H1 (cell line): ENCODE results near the gene OBSL1. TPM values are rescaled to one million over a fixed set of nuclear protein-coding genes. Genes with fewer than 3 reads are reported as not detected.

Experiments
- CTCF ChIA-PET: fragments of 300-600 bp; sonication (Branson Sonifier 250); formaldehyde crosslinking; loops from one replicate; lab custom pipeline; 2021; ENCODE audit not compliant: partially characterized antibody; lab: Charles Lee
- POLR2A ChIA-PET: fragments of 300-600 bp; sonication (Branson Sonifier 250); formaldehyde crosslinking; loops from one replicate; lab custom pipeline; 2021; ENCODE audit warnings: inconsistent platforms; ENCODE audit not compliant: partially characterized antibody; lab: Charles Lee
- DNase-seq, 2 experiments: peaks; one replicate each; pipeline versions ENCODE4 v3.0.0 to v3.0.0-alpha.2; 2010 to 2022; ENCODE audit warnings: low spot score in 2 of 2, low read depth in 1 of 2, mixed read lengths in 1 of 2
- FAIRE-seq: peaks from 2 replicates; lab custom pipeline; 2011; peaks lifted over from hg19 to GRCh38; lab: Jason Lieb, UNC
- H2AFZ ChIP-seq: 2 replicates; pipeline ENCODE4 v1.8.1; 2012; ENCODE audit warnings: low read length, inconsistent platforms
- H2AK5ac ChIP-seq: 2 replicates; pipeline ENCODE4 v1.6.1; 2013; ENCODE audit warnings: low read depth, low read length
- H2BK120ac ChIP-seq: replicated peaks from 2 replicates; pipeline ENCODE3; 2013; ENCODE audit warnings: low read depth, low read length, inconsistent platforms
- H2BK12ac ChIP-seq: 2 replicates; pipeline ENCODE4 v1.6.1; 2013; ENCODE audit warnings: low read depth, low read length
- H2BK15ac ChIP-seq: 2 replicates; pipeline ENCODE4 v1.6.1; 2013; ENCODE audit warnings: low read length
- H2BK20ac ChIP-seq: 2 replicates; pipeline ENCODE4 v1.6.1; 2013; ENCODE audit warnings: low read length
- H2BK5ac ChIP-seq: 2 replicates; pipeline ENCODE4 v1.6.1; 2013; ENCODE audit warnings: low read depth, low read length
- H3K14ac ChIP-seq: 2 replicates; pipeline ENCODE4 v1.6.1; 2013; ENCODE audit warnings: inconsistent platforms; ENCODE audit not compliant: insufficient read length
- H3K18ac ChIP-seq: 2 replicates; pipeline ENCODE4 v1.6.1; 2013; ENCODE audit warnings: low read length; ENCODE audit errors: extremely low read depth
- H3K23ac ChIP-seq: 2 replicates; pipeline ENCODE4 v1.6.1; 2013; ENCODE audit warnings: inconsistent platforms; ENCODE audit not compliant: insufficient read length
- H3K23me2 ChIP-seq: 2 replicates; pipeline ENCODE4 v1.6.1; 2013; ENCODE audit warnings: low read depth, low read length
- H3K27ac ChIP-seq: 2 replicates; pipeline ENCODE4 v1.6.1; 2011; ENCODE audit warnings: low read depth, low read length, inconsistent platforms
- H3K27me3 ChIP-seq, 4 experiments: replicated peaks in 1 of 4; 1 replicate in 1 of 4; 2 replicates in 3 of 4; pipeline versions ENCODE4 v1.6.1 to v1.8.1; 2011 to 2013; ENCODE audit warnings: low read length in 3 of 4, mild to moderate bottlenecking in 3 of 4, inconsistent platforms in 2 of 4, mixed read lengths in 2 of 4, moderate library complexity in 1 of 4; ENCODE audit not compliant: control insufficient read depth in 3 of 4, insufficient read depth in 3 of 4; ENCODE audit errors: extremely low read depth in 1 of 4
- H3K36me3 ChIP-seq, 4 experiments: 2 replicates each; pipeline versions ENCODE4 v1.6.1 to v1.8.1; 2011 to 2013; ENCODE audit warnings: mild to moderate bottlenecking in 4 of 4, low read length in 3 of 4, moderate library complexity in 2 of 4, control low read depth in 1 of 4, inconsistent platforms in 1 of 4; ENCODE audit not compliant: insufficient read depth in 4 of 4, control insufficient read depth in 2 of 4
- H3K4ac ChIP-seq: replicated peaks from 2 replicates; pipeline ENCODE3; 2013; ENCODE audit warnings: low read length, low read depth, mixed read lengths, inconsistent platforms; ENCODE audit not compliant: insufficient read length
- H3K4me1 ChIP-seq, 4 experiments: replicated peaks in 1 of 4; 1 replicate in 1 of 4; 2 replicates in 3 of 4; pipeline versions ENCODE4 v1.6.1 to v1.8.1; 2011 to 2013; ENCODE audit warnings: low read length in 3 of 4, inconsistent platforms in 2 of 4, mixed read lengths in 1 of 4; ENCODE audit not compliant: insufficient read depth in 4 of 4, control insufficient read depth in 3 of 4
- H3K4me2 ChIP-seq, 2 experiments: 2 replicates each; pipeline versions ENCODE4 v1.6.1 to v1.8.1; 2011 to 2013; ENCODE audit warnings: low read depth in 2 of 2, low read length in 2 of 2, control low read depth in 1 of 2, inconsistent platforms in 1 of 2, mild to moderate bottlenecking in 1 of 2; ENCODE audit not compliant: insufficient read depth in 1 of 2
- H3K4me3 ChIP-seq, 4 experiments: fragments of 200-600, 300-600 bp in 1 of 4; sonication (generic), shearing (Covaris generic), sonication (Bioruptor Twin) in 1 of 4; 2 replicates each; pipeline versions ENCODE4 v1.5.1 to v1.8.1; 2011 to 2016; ENCODE audit warnings: low read length in 4 of 4, low read depth in 3 of 4, control low read depth in 2 of 4, inconsistent platforms in 2 of 4, mild to moderate bottlenecking in 2 of 4, mixed read lengths in 1 of 4, moderate library complexity in 1 of 4; ENCODE audit not compliant: insufficient read depth in 2 of 4; ENCODE audit errors: extremely low read depth in 1 of 4
- H3K56ac ChIP-seq: replicated peaks from 2 replicates; pipeline ENCODE3; 2013; ENCODE audit warnings: low read depth, mild to moderate bottlenecking, mixed read lengths, low read length, inconsistent platforms; ENCODE audit not compliant: insufficient read length
- H3K79me1 ChIP-seq: 2 replicates; pipeline ENCODE4 v1.6.1; 2013; ENCODE audit warnings: low read depth, low read length, control low read depth
- H3K79me2 ChIP-seq, 2 experiments: 2 replicates each; pipeline versions ENCODE4 v1.6.1 to v1.8.1; 2012 to 2013; ENCODE audit warnings: low read length in 2 of 2, mild to moderate bottlenecking in 2 of 2, inconsistent platforms in 1 of 2; ENCODE audit not compliant: insufficient read depth in 2 of 2, control insufficient read depth in 1 of 2
- H3K9ac ChIP-seq, 4 experiments: replicated peaks in 1 of 4; 1 replicate in 1 of 4; 2 replicates in 3 of 4; pipeline versions ENCODE4 v1.6.1 to v1.8.1; 2011 to 2013; ENCODE audit warnings: low read depth in 3 of 4, low read length in 3 of 4, control low read depth in 2 of 4, mild to moderate bottlenecking in 2 of 4, moderate library complexity in 2 of 4, inconsistent platforms in 1 of 4; ENCODE audit errors: extremely low read depth in 1 of 4
- H3K9me3 ChIP-seq, 2 experiments: 2 replicates each; pipeline versions ENCODE4 v1.6.1 to v1.8.1; 2012 to 2013; ENCODE audit warnings: mild to moderate bottlenecking in 2 of 2, moderate library complexity in 2 of 2, control low read depth in 1 of 2, inconsistent platforms in 1 of 2, low read depth in 1 of 2, low read length in 1 of 2, mixed read lengths in 1 of 2; ENCODE audit not compliant: insufficient read depth in 2 of 2
- H4K20me1 ChIP-seq, 2 experiments: replicated peaks in 1 of 2; 2 replicates each; pipeline versions ENCODE3 to v1.8.1; 2011 to 2013; ENCODE audit warnings: inconsistent platforms in 2 of 2, low read length in 2 of 2, mild to moderate bottlenecking in 1 of 2; ENCODE audit not compliant: insufficient read depth in 2 of 2, control insufficient read depth in 1 of 2
- H4K5ac ChIP-seq: 2 replicates; pipeline ENCODE4 v1.6.1; 2013; ENCODE audit warnings: low read length, low read depth, mixed read lengths, inconsistent platforms; ENCODE audit not compliant: insufficient read length
- H4K8ac ChIP-seq: 2 replicates; pipeline ENCODE4 v1.8.0; 2013; ENCODE audit warnings: mild to moderate bottlenecking, moderate library complexity, low read length, inconsistent platforms; ENCODE audit not compliant: insufficient read depth; ENCODE audit errors: extremely low read depth
- H4K91ac ChIP-seq: replicated peaks from 2 replicates; pipeline ENCODE3; 2013; ENCODE audit warnings: low read length, mixed read lengths, inconsistent platforms; ENCODE audit not compliant: insufficient read length
- EGR1 ChIP-seq: IDR thresholded peaks from 2 replicates; pipeline ENCODE4 v1.6.1; 2011; ENCODE audit warnings: low read depth, low read length, borderline replicate concordance
- JUN ChIP-seq: IDR thresholded peaks from 2 replicates; pipeline ENCODE4 v1.6.1; 2011; ENCODE audit warnings: low read depth, mild to moderate bottlenecking, improper control_type of control experiment, low read length
- JUND ChIP-seq: IDR thresholded peaks from 2 replicates; pipeline ENCODE4 v1.6.1; 2011; ENCODE audit warnings: mild to moderate bottlenecking, improper control_type of control experiment, low read length
- KDM1A ChIP-seq: fragments of 200-600, 300-600 bp; sonication (generic); IDR thresholded peaks from 2 replicates; pipeline ENCODE4 v1.7.1; 2016; ENCODE audit warnings: mild to moderate bottlenecking, low read length, borderline replicate concordance
- RAD21 ChIP-seq, 2 experiments: IDR thresholded peaks in 1 of 2; conservative IDR thresholded peaks in 1 of 2; 2 replicates each; pipeline ENCODE4 v1.6.1; 2011; ENCODE audit warnings: low read depth in 2 of 2, low read length in 2 of 2, improper control_type of control experiment in 1 of 2, inconsistent platforms in 1 of 2, mild to moderate bottlenecking in 1 of 2, moderate library complexity in 1 of 2
- SAP30 ChIP-seq: fragments of 300-600 bp; sonication (generic); IDR thresholded peaks from 2 replicates; pipeline ENCODE4 v1.7.1; 2012; ENCODE audit warnings: low read length, moderate library complexity, mild to moderate bottlenecking, inconsistent platforms; ENCODE audit not compliant: insufficient read depth, insufficient replicate concordance
- SIX5 ChIP-seq: IDR thresholded peaks from 2 replicates; pipeline ENCODE4 v1.6.1; 2011; ENCODE audit warnings: mild to moderate bottlenecking, low read depth, low read length
- TCF12 ChIP-seq: IDR thresholded peaks from 2 replicates; pipeline ENCODE4 v1.6.1; 2011; ENCODE audit warnings: low read depth, mild to moderate bottlenecking, low read length
- WGBS, 2 experiments: shearing (Covaris generic) in 1 of 2; methylation state at CpG; one replicate each; pipeline versions ENCODE4 v1.1.6 to v1.1.7; 2013 to 2015; ENCODE audit warnings: low lambda C conversion rate in 2 of 2, mixed read lengths in 2 of 2, inconsistent platforms in 1 of 2, low coverage in 1 of 2, missing lambda C conversion rate in 1 of 2; ENCODE audit not compliant: insufficient replicate concordance in 2 of 2, insufficient coverage in 1 of 2, insufficient read length in 1 of 2; ENCODE audit errors: extremely low coverage in 1 of 2, missing lambda C conversion rate in 1 of 2; 5-methylcytosine and 5-hydroxymethylcytosine counted together
- polyA plus RNA-seq, 7 experiments: library from polyadenylated mRNA; depleted of rRNA in 3 of 7; stranded (reverse) in 5 of 7; unstranded in 2 of 7; fragments of >200 nt in 5 of 7; fragments of 200-250 nt in 2 of 7; gene quantifications; 1 replicate in 5 of 7; 2 replicates in 1 of 7; 4 replicates in 1 of 7; pipeline versions ENCODE4 v1.2.1 to v1.2.3, GENCODE V29; 2011 to 2013; ENCODE audit warnings: missing spikeins in 2 of 7, mixed read lengths in 2 of 7
- total RNA-seq: library from RNA; stranded (reverse); fragmentation: NEBNext Ultra II Directional; extraction: Animal tissue kit (Norgen Biotek cat#: 25700); gene quantifications from 2 replicates; pipeline ENCODE4 v1.2.1, GENCODE V29; 2021

The OBSL1 gene
- total and polyA plus RNA-seq, 2 of the 8 experiments (the other 6 are each of a cell fraction or from before 2014, with no cell fraction given), result 116 to 127 TPM

DNA sequence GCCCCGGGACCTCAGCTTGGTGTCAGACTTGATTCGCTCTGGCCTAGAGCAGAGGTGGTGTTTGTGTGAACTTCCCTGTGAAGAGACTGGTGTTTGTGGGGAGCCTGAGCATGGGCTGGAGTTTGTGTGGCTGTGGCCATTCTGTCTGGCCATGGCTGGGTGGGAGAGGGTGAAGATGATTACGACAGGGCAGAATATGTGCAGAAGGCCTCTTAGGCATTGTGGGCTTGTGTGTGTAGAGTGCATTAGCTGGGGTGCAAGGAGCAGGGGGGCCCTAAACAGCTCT, 10.5 kb downstream of the OBSL1 start:
- no peaks in the 10 kb centered on the region for H3K9me3 ChIP-seq
- no peak overlapping the region; a peak in 3 of 7 replicates for H3K9ac ChIP-seq
- peak overlapping the region; percentile 97; the same call in 1 of the 2 replicates for H2AK5ac ChIP-seq
- H3K27ac ChIP-seq, result peak overlapping the region; percentile 54; the same call in 1 of the 2 replicates
- H3K27me3 ChIP-seq, result no peaks in the 10 kb centered on the region
- H3K23me2 ChIP-seq, result no peaks in the 10 kb centered on the region
- peak overlapping the region; percentile 97 for H2BK5ac ChIP-seq
- H3K4me1 ChIP-seq, result peaks cover 6 to 48% (median 41%) of the 10 kb centered on the region in 4 experiments
- peak overlapping the region; percentile 47; the same call in 1 of the 2 replicates for H4K8ac ChIP-seq
- no peak for DNase-seq
- H4K5ac ChIP-seq, result no peak overlapping the region
- H3K56ac ChIP-seq, result no peak overlapping the region
- H3K79me2 ChIP-seq, result peaks cover 0 to 4% of the 10 kb centered on the region in 2 experiments; a peak in 1 of 4 replicates
- peak overlapping the region; percentile 65 for H2BK120ac ChIP-seq
- 89% methylated on average over 3 of the region's 3 CpGs; no CpG with 5 or more reads in 1 of the 2 experiments for WGBS, 2 experiments
- H3K36me3 ChIP-seq, result peaks cover 0 to 29% (median 11%) of the 10 kb centered on the region in 4 experiments; a peak in 6 of 8 replicates
- no peak for FAIRE-seq
- H2BK20ac ChIP-seq, result peak overlapping the region; percentile 97
- H3K4me3 ChIP-seq, result no peak overlapping the region
- H4K20me1 ChIP-seq, result peaks cover 0 to 1% of the 10 kb centered on the region in 2 experiments
- TF ChIP-seq JUND, result no peak
- no peak for TF ChIP-seq SAP30
- TF ChIP-seq RAD21 (IDR thresholded peaks at IDR 0.05 in 1 of 2, conservative IDR thresholded peaks at IDR 0.05 in 1 of 2; ENCODE audit: low read depth in 2 of 2, low read length in 2 of 2), result no peak
- TF ChIP-seq SIX5, result no peak
- TF ChIP-seq TCF12, result no peak
- no peak for TF ChIP-seq JUN
- TF ChIP-seq EGR1, result no peak
- no peak for TF ChIP-seq KDM1A
- TF ChIP-seq, all 59 proteins: peak for 0
- no peak overlapping the region for H3K23ac ChIP-seq
- peak overlapping the region; percentile 95 for H3K18ac ChIP-seq
- ChIA-PET CTCF (interaction anchor here (0.7 to 19.7 kb wide), 43 partner anchors 8 to 207 kb away, joined by 3 to 293 read pairs (median 5); partner anchors contain the start of genes CHPF, DNPEP, INHA and OBSL1), POLR2A (interaction anchor here (1.1 to 17.5 kb wide), 7 partner anchors 9 to 75 kb away, joined by 3 to 293 read pairs (median 44); partner anchors contain the start of genes CHPF, INHA, OBSL1 and STK11IP)
- peak overlapping the region; percentile 92 for H4K91ac ChIP-seq
- H3K79me1 ChIP-seq, result 0 out of 2 replicates have a peak, but pooled peaks cover 2% of the 10 kb centered on the region
- H2BK15ac ChIP-seq, result peak overlapping the region; percentile 98
- H2AFZ ChIP-seq, result no peak overlapping the region
- H3K14ac ChIP-seq, result no peak overlapping the region
- peak overlapping the region; percentile 100 for H2BK12ac ChIP-seq
- peak overlapping the region; percentile 98 for H3K4ac ChIP-seq
- H3K4me2 ChIP-seq, result no peak overlapping the region; a peak in 1 of 4 replicates
